Neural crest cell (in vitro differentiated cells): ENCODE results near the gene CYFIP1. TPM values are rescaled to one million over a fixed set of nuclear protein-coding genes. Genes with fewer than 3 reads are reported as not detected.

Source experiments
- DNase-seq: peaks from one replicate; pipeline ENCODE4 v3.0.0; 2021; ENCODE audit warnings: low read depth, mixed read lengths, low spot score
- H3K27ac Mint-ChIP-seq: one replicate; pipeline ENCODE4 v1.8.0; 2021; ENCODE audit warnings: mild to moderate bottlenecking, mixed read lengths; ENCODE audit not compliant: unreplicated experiment
- H3K27me3 Mint-ChIP-seq: 2 replicates; pipeline ENCODE4 v1.8.0; 2021; ENCODE audit warnings: low read depth, mild to moderate bottlenecking, mixed read lengths
- H3K36me3 Mint-ChIP-seq: 2 replicates; pipeline ENCODE4 v1.8.0; 2021; ENCODE audit warnings: low read depth, mild to moderate bottlenecking, mixed read lengths
- H3K4me1 Mint-ChIP-seq: 2 replicates; pipeline ENCODE4 v1.8.0; 2021; ENCODE audit warnings: mixed read lengths
- H3K4me3 Mint-ChIP-seq: one replicate; pipeline ENCODE4 v1.8.0; 2021; ENCODE audit warnings: mild to moderate bottlenecking, mixed read lengths
- H3K9me3 Mint-ChIP-seq: 2 replicates; pipeline ENCODE4 v1.8.0; 2021; ENCODE audit warnings: mixed read lengths
- total RNA-seq: library from RNA; stranded (reverse); gene quantifications from 2 replicates; pipeline ENCODE4 v1.2.1, GENCODE V29; 2021
- TF ChIP-seq, protein P1 (sequence below): fragments of 200-600 bp; sonication (generic); conservative IDR thresholded peaks from 2 replicates; pipeline ENCODE4 v1.5.0; 2021; ENCODE audit warnings: antibody characterized with exemption, mild to moderate bottlenecking

CYFIP1 gene
- total RNA-seq, 1 donor from 2014 or later: 116 TPM

DNA sequence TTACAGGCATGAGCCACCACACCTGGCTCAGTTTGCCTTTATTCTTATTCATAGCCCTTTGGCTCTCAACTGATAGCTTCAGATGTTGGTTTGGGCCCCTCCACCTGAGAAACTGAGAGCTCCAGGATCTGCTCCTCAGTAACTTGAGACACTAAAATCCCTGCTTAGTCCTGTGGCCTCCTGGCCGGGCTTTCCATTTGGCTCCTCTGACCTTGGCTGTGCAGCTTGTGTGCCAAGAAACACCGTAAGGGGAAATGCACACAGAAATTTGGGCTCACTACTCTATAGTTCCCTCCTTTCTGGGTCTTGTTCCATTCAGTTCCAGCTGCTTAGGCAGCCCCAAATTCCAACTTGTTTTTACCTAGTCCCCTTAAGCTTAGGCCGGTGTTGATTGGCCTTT lies 116.8 kb downstream of the CYFIP1 start:
- H3K4me1 Mint-ChIP-seq: peaks cover 5% of the 10 kb centered on the region
- TF ChIP-seq, protein P1, sequence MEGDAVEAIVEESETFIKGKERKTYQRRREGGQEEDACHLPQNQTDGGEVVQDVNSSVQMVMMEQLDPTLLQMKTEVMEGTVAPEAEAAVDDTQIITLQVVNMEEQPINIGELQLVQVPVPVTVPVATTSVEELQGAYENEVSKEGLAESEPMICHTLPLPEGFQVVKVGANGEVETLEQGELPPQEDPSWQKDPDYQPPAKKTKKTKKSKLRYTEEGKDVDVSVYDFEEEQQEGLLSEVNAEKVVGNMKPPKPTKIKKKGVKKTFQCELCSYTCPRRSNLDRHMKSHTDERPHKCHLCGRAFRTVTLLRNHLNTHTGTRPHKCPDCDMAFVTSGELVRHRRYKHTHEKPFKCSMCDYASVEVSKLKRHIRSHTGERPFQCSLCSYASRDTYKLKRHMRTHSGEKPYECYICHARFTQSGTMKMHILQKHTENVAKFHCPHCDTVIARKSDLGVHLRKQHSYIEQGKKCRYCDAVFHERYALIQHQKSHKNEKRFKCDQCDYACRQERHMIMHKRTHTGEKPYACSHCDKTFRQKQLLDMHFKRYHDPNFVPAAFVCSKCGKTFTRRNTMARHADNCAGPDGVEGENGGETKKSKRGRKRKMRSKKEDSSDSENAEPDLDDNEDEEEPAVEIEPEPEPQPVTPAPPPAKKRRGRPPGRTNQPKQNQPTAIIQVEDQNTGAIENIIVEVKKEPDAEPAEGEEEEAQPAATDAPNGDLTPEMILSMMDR: no peak
- H3K4me3 Mint-ChIP-seq: no peak overlapping the region
- H3K27ac Mint-ChIP-seq: no peak overlapping the region
- H3K36me3 Mint-ChIP-seq: peaks cover 31% of the 10 kb centered on the region
- DNase-seq: no peak
- no peaks in the 10 kb centered on the region for H3K9me3 Mint-ChIP-seq
- no peaks in the 10 kb centered on the region for H3K27me3 Mint-ChIP-seq

DNA sequence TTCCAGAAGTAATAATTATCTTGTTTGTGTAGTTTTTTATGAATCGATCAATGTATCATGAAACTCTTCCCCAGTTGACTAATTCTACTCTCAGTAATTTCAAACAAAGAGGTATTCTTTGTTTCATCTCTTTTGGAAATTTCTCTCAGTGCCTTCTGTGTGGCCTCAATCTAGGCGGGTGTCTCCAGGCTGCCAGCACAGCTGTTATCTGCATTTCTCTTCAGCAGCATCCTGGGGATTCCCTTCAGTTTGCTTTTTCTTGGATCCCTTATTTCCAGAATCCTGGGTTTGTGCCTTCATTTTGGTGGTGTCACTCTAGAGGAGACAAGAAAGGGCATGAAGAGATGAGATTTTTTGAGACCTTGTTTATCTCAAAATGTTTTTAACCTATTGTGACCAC lies 119.0 kb downstream of the CYFIP1 start:
- Mint-ChIP-seq H3K27me3 (no peaks in the 10 kb centered on the region), H3K27ac (no peak overlapping the region), H3K9me3 (no peaks in the 10 kb centered on the region), H3K4me1 (peaks cover 5% of the 10 kb centered on the region), H3K36me3 (peaks cover 34% of the 10 kb centered on the region), H3K4me3 (no peak overlapping the region)
- TF ChIP-seq, protein P1: no peak
- DNase-seq: no peak

DNA sequence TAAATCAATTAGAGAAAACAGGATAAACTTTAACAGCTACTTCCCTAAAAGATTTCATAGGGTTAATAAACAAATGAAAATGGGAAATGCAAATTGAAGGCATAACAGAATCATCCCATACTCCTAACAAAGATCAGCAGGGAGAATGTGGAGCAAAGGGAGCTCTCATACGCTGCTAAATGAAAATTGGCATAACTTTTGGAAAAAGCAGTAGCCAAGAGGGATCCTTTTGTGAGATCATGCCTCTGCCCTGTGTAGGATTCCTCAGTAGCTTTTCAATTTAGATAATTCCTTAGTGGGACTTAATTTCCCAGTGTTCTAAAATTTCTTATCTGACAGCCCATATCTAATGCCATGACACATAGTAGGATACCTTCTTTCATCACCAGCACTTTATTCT lies 123.5 kb downstream of the CYFIP1 start:
- TF ChIP-seq, protein P1: no peak
- no peaks in the 10 kb centered on the region for H3K27me3 Mint-ChIP-seq
- peak overlapping the region; percentile 35 for H3K27ac Mint-ChIP-seq
- H3K4me3 Mint-ChIP-seq: no peak overlapping the region
- no peaks in the 10 kb centered on the region for H3K9me3 Mint-ChIP-seq
- H3K36me3 Mint-ChIP-seq: peaks cover 20% of the 10 kb centered on the region
- no peaks in the 10 kb centered on the region for H3K4me1 Mint-ChIP-seq
- no peak for DNase-seq

DNA sequence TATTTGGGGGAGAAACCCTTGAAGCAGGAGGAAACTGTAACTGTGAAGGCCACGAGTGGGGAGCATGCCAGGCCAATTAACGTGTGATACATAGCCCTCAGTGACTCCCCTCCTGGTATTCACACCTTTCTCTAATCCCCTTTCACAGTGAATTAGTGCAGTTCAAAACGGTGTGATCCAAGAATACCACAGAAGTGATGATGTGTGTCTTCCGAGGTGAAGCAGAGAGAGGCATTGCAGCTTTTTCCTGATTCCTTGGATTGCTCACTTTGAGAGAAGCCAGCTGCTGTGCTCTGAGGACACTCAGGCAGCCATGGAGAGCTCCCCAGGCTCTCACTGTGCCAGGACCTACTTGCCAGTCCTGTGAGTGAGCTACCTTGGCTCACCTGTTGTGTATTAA lies 124.4 kb downstream of the CYFIP1 start:
- no peak for DNase-seq
- Mint-ChIP-seq H3K36me3 (peaks cover 20% of the 10 kb centered on the region), H3K4me1 (no peaks in the 10 kb centered on the region), H3K27ac (no peak overlapping the region), H3K27me3 (no peaks in the 10 kb centered on the region), H3K4me3 (no peak overlapping the region), H3K9me3 (no peaks in the 10 kb centered on the region)
- TF ChIP-seq, protein P1: no peak

DNA sequence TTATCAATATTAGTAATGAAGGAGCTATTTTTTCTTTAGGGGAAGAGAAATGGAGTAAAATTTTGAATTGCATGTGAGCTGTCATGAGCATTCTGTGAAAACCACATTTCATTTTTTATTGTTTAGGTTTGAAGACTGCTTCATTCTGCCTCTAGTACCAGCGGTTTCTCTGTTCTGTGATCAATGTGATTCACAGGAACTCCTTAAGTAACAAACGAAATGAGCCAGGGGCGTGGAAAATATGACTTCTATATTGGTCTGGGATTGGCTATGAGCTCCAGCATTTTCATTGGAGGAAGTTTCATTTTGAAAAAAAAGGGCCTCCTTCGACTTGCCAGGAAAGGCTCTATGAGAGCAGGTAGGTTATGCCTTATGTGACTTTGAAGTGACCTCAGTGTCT lies 128.7 kb downstream of the CYFIP1 start:
- Mint-ChIP-seq H3K9me3 (no peaks in the 10 kb centered on the region), H3K4me1 (no peaks in the 10 kb centered on the region), H3K27me3 (no peaks in the 10 kb centered on the region), H3K27ac (no peak overlapping the region), H3K4me3 (no peak overlapping the region), H3K36me3 (peaks cover 6% of the 10 kb centered on the region)
- TF ChIP-seq, protein P1: no peak
- no peak for DNase-seq

DNA sequence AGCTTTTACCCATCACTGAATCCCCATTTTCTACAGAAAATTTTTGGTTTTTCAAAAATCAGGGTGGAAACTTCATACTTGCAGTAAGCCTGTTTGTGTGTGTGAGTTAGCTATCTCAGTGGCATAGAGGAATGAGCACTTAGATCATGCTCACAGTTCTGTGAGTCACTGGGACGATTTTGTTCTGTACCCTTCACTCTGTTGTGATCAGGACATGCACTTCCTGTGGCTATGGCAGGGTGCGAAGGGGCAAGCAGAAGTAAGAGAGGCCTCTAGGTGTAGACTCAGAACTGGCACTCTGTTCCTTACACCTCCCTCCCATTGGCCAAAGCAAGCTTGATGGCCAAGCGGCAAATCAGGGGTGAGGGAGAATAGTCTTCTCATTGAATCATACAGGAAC lies 130.1 kb downstream of the CYFIP1 start:
- Mint-ChIP-seq H3K4me1 (peaks cover 9% of the 10 kb centered on the region), H3K27me3 (no peaks in the 10 kb centered on the region), H3K9me3 (no peaks in the 10 kb centered on the region), H3K4me3 (no peak overlapping the region), H3K36me3 (peaks cover 6% of the 10 kb centered on the region), H3K27ac (no peak overlapping the region)
- DNase-seq: no peak
- TF ChIP-seq, protein P1: no peak
